ENCODE results near the gene BARX2.

BARX2 gene

DNA sequence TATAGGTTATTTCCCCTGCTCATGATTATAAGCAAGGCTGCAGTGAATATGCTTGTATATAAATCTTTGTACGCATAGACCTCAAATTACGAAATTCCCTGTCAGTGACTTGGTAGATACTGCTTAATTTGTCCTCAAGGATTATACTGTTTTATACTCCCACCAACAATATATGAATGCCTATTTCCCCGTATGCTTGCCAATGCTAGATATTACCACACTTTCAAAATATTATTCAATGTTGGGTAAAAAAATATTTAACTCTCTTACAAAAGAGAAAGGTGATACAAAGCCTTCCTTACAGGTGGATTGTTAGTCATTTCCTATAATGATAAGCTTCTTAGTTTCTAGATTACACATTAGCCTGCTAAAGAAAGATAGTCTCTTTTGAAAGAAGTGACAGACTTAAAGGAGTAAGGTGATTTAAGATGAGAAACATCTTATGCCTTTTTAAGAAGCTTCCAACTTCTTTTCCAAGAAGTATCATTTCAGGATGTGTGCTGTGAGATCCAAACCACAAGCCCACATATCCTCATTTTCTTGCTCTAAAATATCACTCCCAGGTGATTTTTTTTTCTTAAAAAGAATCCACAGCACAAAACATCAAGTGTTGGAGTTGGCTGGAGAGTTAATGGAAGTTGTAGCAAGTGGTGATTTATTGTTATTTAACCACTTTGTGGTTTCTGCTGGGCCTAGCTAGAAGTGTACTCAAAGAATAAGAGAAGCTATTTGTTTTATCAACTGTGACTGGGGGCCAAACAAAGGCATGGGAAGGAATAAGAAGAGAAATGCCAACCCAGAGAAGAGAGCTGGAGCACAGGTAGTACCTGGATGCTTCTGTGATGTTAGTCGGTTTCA lies 59.2 kb downstream of the BARX2 start:
- TF ChIP-seq CTCF (IDR thresholded peaks at IDR 0.05; ENCODE audit: low read length, missing control alignments), result no peak
- no peak for DNase-seq (ENCODE audit: low read depth)
- no peak overlapping the region for H3K4me3 ChIP-seq (replicated peaks; ENCODE audit: low read depth, low read length)

DNA sequence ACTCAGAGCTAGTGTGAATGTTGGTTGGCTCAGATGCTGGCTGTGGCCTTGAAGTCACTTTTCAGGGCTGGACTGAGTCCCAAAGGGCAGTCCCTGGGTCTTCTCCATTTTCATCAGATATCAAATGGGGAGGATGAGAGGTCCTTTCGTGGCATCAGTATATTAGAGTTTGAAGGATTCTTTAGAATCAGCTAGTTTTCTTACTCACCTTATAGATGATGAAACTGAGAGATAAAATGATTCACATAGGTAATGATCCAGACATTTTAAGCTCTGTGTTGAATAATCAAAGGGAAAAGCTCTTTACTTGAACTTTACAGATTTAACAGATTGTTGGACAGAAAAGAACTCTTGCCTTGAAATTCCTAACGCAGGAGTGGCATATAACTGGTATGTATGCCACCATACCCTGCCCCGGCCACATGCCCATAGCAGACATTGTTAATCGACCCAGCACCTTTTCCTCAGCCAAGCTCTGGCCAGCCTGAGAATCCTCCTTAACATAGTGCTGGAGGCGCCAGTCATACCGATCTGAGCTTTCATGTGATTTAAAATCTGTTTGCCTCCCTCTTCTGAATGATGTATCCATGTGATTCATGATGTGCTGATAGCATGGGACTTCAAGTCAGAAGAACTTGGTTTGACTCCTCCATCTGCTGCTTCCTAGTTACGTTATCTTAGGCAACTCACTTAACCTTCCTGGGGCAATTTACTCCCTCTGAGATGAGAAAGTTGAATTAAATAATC lies 60.0 kb downstream of the BARX2 start:
- DNase-seq (ENCODE audit: low read depth), result no peak
- TF ChIP-seq CTCF (IDR thresholded peaks at IDR 0.05; ENCODE audit: low read length, missing control alignments), result no peak
- H3K4me3 ChIP-seq (replicated peaks; ENCODE audit: low read depth, low read length), result no peak overlapping the region

DNA sequence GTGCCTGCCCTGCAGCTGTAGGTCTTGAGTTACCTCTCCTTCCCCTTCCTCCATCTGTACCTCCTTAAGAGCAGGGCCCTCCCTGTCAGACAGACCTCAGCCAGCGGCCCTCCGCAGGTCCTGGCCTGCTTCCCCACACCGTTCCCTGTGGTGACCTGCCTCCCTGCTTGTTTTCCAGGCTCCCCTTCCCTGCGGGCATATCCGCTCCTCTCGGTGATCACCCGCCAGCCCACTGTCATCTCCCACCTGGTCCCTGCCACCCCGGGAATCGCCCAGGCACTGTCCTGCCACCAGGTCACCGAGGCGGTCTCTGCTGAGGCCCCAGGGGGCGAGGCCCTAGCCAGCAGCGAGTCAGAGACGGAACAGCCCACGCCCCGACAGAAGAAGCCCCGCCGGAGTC lies 60.9 kb downstream of the BARX2 start:
- DNase-seq (ENCODE audit: low read depth), result no peak
- TF ChIP-seq CTCF (IDR thresholded peaks at IDR 0.05; ENCODE audit: low read length, missing control alignments), result no peak
- no peak overlapping the region for H3K4me3 ChIP-seq (replicated peaks; ENCODE audit: low read depth, low read length)

- H3K4me3 ChIP-seq (replicated peaks; ENCODE audit: low read depth, low read length), result no peak overlapping the region
- no peak for TF ChIP-seq CTCF (IDR thresholded peaks at IDR 0.05; ENCODE audit: low read length, missing control alignments)
- no peak for DNase-seq (ENCODE audit: low read depth)
Observed at GRCh38 chr11:129440028-129440713, 64.5 kb downstream of the BARX2 start.

- DNase-seq (ENCODE audit: low read depth), result no peak
- no peak overlapping the region for H3K4me3 ChIP-seq (replicated peaks; ENCODE audit: low read depth, low read length)
- no peak for TF ChIP-seq CTCF (IDR thresholded peaks at IDR 0.05; ENCODE audit: low read length, missing control alignments)
Observed at GRCh38 chr11:129442171-129442570, 66.5 kb downstream of the BARX2 start.

- no peak for DNase-seq (ENCODE audit: low read depth)
- H3K4me3 ChIP-seq (replicated peaks; ENCODE audit: low read depth, low read length), result no peak overlapping the region
- no peak for TF ChIP-seq CTCF (IDR thresholded peaks at IDR 0.05; ENCODE audit: low read length, missing control alignments)
Observed at GRCh38 chr11:129443276-129443675, 67.6 kb downstream of the BARX2 start.

Data from fibroblast of pulmonary artery (primary cell).